22Rv1 (cell line): ENCODE measurements around the gene RFTN1.

ENCODE experiments used
- CTCF ChIP-seq: fragments of 450-650 bp; IDR thresholded peaks from 2 replicates; pipeline ENCODE4 v1.5.1; 2017; ENCODE audit warnings: mild to moderate bottlenecking
- ZFX ChIP-seq: fragments of 450-650 bp; IDR thresholded peaks from 2 replicates; pipeline ENCODE4 v1.6.1; 2017; ENCODE audit warnings: antibody characterized with exemption, borderline replicate concordance

DNA sequence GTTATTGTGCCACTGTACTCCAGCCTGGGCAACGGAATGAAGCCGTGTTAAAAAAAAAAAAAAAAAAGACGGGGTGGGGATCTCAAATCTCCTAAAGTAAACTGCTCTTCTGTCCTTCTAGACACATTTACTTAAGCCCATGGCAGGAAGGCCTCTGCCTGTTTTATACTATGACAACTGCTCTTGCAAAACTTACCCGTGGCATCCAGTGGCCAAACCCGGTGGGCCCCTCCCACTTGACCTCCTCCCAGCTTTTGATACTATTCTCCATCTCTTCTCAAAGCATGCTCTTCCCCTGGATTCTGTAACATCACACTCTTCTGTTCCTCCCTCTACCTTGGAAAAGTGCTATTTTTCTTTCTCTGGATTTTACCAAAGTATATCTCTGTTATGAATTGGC, 112.2 kb downstream of the RFTN1 start:
- TF ChIP-seq CTCF, result no peak
- no peak for TF ChIP-seq ZFX
